GM19043 (cell line): ENCODE measurements around the gene DDX27.
"Not testable (repeated sequence)": the region's sequence is repeated elsewhere in the genome, so short reads cannot be mapped to it uniquely, and the experiment has no call there.

Experiments used
- ATAC-seq: cut with Tn5 transposase; IDR thresholded peaks from one replicate; pipeline ENCODE4 v1.9.1; 2021; ENCODE audit warnings: low read depth; ENCODE audit not compliant: unreplicated experiment

DDX27 gene

DNA sequence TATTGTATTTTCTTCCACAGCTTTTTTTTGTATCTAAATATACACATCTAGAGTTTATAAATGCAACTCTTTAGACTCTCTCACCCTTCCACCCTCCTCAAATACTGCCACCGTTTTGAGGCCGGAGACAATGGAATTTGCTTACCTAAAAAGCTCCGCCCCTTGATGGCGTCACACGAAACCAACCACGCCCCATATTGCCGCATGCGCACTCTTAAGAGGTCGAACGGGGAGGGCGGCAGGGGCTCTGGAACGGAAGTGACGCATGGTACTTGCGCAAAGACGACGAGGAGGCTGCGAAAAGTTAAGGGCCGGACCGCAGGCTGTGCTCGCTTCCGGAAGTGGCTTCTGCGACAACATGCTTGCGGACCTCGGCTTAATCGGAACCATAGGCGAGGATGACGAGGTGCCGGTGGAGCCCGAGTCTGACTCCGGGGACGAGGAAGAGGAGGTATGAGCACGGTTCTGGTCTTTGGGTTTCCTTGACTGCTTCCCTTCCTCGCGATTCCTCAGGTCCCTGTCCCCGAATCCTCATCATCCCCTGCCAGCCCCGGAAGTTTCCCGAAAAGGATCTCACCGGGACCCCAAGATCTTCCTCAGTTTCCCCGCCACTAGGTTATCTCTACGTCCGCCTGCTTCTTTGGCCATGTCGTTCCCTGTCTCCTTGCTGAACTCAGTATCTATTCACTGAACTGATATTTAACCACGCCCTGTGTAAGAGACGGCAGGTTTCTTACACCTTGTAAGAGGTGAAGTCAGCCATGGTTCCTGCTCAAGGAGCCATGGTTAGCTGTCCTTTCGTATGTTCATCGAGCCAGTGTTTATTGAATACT is at the start of gene DDX27:
DDX27 (plus strand) TSS at position 326 of the 833 bp plus-strand sequence; CDS start at position 359, 33 bp downstream.
- ATAC-seq = peak; percentile 88

GRCh38 chr20:49169547-49169946 is 49.7 kb upstream of the DDX27 start:
- ATAC-seq = no peak

GRCh38 chr20:49170714-49171113 is 48.5 kb upstream of the DDX27 start:
- no peak for ATAC-seq

GRCh38 chr20:49171909-49172308 is 47.3 kb upstream of the DDX27 start:
- ATAC-seq = no peak

DNA sequence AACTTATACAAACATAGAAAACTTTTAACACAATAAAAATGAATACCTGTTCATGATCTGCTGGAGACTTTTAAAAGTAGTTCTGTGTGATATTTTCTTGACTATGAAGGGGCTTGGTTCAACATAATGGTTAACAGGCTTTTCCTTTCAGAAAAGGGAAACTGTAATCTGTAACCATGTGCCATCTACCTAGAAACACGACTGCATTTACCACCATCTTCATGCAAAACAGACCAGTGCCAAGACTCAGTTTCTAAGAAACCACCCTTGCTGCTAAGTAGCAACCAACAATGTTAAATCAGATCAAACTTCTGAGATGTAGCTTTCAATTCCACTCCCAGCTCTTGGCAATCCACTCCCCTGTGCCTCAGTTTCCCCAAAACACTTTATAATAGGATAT is 46.8 kb upstream of the DDX27 start:
- ATAC-seq = no peak

DNA sequence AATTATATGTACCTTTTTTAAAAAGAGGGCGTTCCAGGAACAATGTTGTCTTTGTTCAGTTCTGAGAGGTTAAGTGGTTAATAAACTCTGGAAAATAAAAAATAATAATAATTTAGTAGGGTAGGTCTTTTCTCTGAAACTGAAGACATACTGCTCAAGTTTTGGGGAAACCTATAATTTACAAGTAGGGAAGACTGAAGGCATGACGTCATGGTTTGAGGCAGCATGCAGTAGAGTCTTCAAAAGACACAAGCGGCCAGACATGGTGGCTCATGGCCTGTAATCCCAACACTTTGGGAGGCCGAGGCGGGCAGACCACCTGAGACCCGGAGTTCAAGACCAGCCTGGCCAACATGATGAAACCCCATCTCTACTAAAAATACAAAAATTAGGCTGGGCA is 45.0 kb upstream of the DDX27 start:
- no peak for ATAC-seq

GRCh38 chr20:49179368-49180277 is 39.6 kb upstream of the DDX27 start:
- ATAC-seq = peak; percentile 49

DNA sequence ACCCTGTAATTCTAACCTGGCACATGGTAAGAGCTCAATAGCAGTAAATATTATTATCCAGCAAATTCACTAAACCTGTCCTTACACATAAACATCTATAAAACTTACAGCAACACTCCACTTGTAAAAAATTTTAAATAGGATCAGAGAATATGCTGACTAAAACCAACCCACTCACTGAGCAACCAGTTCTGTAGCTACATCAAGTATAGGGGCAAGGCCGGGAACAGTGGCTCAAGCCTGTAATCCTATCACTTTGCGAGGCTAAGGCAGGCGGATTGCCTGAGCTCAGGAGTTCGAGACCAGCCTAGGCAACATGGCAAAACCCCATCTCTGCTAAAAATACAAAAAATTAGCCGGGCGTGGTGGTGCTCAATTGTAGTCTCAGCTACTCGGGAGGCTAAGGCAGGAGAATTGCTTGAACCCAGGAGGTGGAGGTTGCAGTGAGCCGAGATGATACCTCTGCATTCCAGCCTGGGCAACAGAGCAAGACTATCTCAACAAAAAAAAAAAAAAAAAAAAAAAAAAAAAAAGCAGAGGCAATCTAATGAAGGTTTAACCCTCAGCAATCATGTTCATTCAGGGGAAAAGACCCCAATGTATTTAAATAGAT is 37.8 kb upstream of the DDX27 start:
- no peak for ATAC-seq

GRCh38 chr20:49183444-49183843 is 35.8 kb upstream of the DDX27 start:
- ATAC-seq = no peak

GRCh38 chr20:49184084-49184501 is 35.1 kb upstream of the DDX27 start:
- not testable (repeated sequence) for ATAC-seq

- ATAC-seq = no peak
Measured at GRCh38 chr20:49184691-49185070, 34.5 kb upstream of the DDX27 start.

DNA sequence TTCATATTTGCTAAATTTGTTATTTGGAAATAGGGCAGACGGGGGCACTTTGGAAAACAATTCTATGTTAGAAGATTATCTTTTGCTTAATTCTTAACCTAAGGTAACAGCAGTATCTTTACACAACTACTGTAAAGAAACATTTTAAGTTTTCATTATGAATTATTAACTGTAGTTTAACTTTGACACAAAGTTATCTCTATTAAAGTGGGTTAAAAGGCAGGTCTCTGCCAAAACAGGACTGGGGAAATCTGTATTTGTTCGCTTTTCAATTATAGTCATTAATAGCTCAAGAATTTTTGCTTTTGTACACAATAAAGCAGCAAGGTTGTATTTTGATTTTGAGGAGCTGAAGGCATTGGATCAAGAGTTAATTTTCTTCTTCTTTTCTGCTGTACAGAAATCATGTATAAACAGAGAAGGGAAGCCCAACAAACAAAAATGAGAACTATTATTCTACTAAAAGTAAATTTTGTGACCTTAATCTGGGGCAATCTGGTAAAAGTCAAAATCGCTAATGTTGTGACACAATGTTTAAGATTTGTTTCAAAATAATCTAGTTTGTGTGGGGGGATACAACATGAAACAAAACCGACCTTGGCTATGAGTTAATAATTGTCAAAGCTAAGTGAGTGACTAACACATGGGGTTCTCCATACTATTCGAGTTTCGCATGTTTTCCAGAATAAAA is 34.0 kb upstream of the DDX27 start:
- no peak for ATAC-seq

DNA sequence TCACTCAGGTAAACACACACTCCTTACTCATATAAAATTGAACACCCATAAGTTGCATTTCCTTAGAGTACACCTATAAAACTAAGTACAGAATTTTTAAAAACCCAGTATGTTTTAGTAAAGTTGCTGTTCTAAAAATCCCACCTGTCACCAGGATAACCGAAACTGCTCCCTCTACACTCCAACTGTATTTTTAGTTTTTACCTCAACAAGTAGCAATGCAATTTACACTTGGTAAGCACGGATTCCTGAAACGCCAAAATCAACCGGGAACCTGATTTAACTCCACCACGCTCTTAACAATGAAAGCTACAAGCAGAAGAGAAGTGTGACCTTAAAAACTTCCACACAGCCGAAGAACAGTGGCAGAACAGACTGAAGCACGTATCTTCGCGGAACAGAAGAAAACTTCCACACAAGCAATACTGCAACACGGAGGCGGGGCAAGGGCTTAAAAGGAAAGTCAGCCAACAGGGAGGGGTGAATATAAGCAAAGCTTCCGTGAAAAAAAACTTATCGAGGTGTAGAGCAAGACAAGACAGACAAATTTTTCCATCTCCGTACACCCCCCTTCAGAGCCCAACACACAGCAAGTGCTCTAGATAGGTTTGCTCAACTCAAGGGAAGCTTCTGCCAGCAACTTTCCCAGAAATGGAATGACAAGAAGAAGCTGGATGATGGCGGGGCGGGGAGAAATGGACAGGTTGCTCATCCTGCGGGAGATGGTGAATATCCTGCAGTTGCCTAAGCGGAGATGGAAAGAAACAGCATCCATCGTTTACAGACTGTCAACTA is 32.5 kb upstream of the DDX27 start:
- ATAC-seq = no peak

DNA sequence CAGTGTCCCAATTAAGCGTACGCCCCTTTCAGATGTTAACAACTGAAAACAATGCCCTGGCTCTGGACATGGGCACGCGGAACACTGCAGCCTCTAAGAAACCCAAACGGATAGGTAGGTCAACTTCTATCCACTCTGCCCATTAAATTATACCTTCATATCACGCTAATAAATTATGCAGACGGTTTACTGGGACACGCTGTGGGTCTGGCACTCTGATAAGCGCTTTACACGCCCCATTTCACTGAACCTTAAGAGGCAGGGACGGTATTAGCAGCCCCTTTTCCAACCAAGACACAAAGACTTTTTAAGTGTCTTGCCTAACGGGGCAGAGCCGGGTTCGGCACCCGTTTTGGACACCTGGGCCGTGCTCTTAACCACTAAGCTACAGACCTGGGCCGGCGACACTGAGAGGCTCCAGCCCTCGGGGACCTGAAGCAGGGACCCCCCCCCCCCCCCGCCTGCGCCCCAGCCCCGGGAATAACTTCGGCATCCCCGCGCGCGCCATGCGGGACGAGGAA is 31.8 kb upstream of the DDX27 start:
- no peak for ATAC-seq

DNA sequence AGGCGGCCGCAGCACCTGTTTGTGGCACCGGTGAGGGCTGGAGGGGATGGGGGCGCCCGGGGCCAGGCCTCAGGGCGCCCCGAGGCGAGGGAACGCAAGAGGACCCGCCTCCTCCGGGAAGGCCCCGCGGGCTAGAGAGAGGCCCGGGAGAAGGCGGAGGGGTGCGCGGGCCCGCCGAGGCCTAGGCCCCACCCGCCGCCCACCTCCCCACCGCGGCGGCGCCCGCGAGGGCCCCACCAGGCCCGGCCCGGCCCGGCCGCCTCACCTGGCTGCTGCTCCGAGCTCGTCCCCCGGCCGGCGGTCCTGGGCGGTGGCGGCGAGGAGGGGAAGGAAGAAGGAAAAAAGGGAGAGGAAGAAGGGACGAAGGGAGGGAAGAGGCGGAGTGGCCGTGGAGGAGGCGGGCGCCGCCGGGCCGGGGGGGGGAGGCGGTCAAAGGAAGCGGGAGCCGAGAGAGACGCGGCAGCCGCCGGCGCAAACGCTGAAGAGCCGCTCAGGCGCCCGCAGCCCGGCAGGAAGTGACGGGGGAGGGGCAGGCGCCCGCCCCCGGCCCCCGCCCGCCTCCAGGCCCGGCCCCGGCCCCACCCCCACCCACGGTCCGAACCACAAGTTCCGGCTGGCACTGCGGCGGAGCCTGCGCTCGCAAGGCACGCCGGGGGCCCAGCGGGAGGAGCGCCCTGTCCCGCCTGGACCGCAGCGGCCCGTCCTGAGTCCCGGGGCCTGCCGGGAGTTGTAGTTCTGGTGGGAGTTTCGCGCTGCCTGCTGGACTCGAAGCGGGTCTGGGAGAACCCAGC is 31.2 kb upstream of the DDX27 start, which contains the start of gene STAU1:
STAU1 (minus strand) TSS at position 484 of the 791 bp plus-strand sequence. CDS start 22,133 bp downstream, outside the sequence.
- peak; percentile 81 for ATAC-seq

DNA sequence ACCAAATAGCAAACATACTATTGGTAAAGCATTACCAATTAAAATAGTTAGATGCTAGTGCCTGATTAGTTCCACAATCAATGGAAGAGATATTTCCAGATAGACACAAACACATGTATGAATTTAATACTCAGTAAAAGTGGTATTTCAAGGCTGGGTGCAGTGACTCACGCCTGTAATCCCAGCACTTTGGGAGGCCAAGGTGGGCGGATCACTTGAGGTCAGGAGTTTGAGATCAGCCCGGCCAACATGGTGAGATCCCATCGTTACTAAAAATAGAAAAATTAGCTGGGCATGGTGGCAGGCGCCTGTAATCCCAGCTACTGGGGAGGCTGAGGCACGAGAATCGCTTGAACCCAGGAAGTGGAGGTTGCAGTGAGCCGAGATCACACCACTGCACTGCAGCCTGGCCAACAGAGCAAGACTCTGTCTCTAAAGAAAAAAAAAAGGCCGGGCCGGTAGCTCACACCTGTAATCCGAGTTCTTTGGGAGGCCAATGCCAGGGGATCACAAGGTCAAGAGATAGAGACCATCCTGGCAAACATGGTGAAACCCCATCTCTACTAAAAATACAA is 26.2 kb upstream of the DDX27 start:
- ATAC-seq = not testable (repeated sequence)

DNA sequence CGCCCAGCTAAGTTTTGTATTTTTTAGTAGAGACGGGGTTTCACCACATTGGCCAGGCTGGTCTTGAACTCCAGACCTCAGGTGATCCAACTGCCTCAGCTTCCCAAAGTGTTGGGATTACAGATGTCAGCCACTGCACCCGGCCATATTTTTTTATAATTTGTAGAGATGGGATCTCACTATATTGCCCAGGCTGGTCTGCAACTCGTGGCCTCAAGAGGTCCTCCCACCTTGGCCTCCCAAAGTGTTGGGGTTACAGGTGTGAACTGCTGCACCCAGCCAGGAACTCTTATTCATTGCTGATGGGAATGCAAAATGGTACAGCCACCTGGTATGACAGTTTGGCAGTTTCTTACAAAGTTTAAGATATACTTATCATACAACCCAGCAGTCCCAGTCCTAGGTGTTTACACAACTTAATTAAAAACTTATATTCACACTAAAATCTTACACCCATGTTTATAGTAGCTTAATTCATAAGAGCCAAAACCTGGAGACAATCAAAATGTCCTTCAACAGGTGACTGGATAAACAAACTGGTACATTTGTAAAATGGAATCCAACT is 19.4 kb upstream of the DDX27 start:
- no peak for ATAC-seq

- ATAC-seq = no peak
Measured at GRCh38 chr20:49203011-49203410, 16.2 kb upstream of the DDX27 start.
